Measurements from ENCODE around the gene NOXO1. TPM values are rescaled to one million over a fixed set of nuclear protein-coding genes. Genes with fewer than 3 reads are reported as not detected.
A peak's percentile ranks its signal among the peaks of the same experiment; 100 is the strongest.

Gene NOXO1
- total and polyA plus RNA-seq, 9 of the 15 experiments (the other 6 are each of a cell fraction or from before 2014, with no cell fraction given), result not detected

GRCh38 chr16:2006317-2006716 lies 25.0 kb upstream of the NOXO1 start:
- intact Hi-C loops (cut with micrococcal nuclease) (no loop called here), in situ Hi-C loops (cut with MboI) (no loop called here)
- no peak overlapping the region for H3K27ac ChIP-seq (ENCODE audit: extremely low read depth, low read depth, low read length)
- H4K20me1 ChIP-seq (replicated peaks; ENCODE audit: control insufficient read depth, insufficient read depth, low read length), result peaks cover 46% of the 10 kb centered on the region
- peaks cover 19% of the 10 kb centered on the region for H3K9me1 ChIP-seq (ENCODE audit: control insufficient read depth, insufficient read depth, low read length)
- ChIA-PET CTCF (ENCODE audit: low intra/inter-chr PET ratio) (no interaction called here), POLR2A (interaction anchor here (0.6 to 1.1 kb wide), 2 partner anchors 141 to 145 kb away, joined by 3 read pairs; no protein-coding TSS in a partner anchor)
- H3K4me3 ChIP-seq, result no peak overlapping the region
- no peaks in the 10 kb centered on the region for H3K27me3 ChIP-seq (ENCODE audit: control insufficient read depth in 2 of 2, insufficient read depth in 2 of 2, low read length in 2 of 2)
- FAIRE-seq (no peak), DNase-seq (ENCODE audit: extremely low read depth in 1 of 4, low spot score in 3 of 4) (no peak), ATAC-seq (no peak)
- TF ChIP-seq EHMT2 (IDR thresholded peaks at IDR 0.05) (no peak), ZNF77 (CRISPR knock-in tag; IDR thresholded peaks at IDR 0.05) (no peak), CREB3L1 (IDR thresholded peaks at IDR 0.05; ENCODE audit: borderline replicate concordance, low read depth) (no peak), POLR2AphosphoS5 (IDR thresholded peaks at IDR 0.05; ENCODE audit: control insufficient read depth, insufficient read depth, low read depth, low read length) (0 out of 2 replicates have a peak, but pooled peaks have one; percentile 1)
- BruUV-seq (replicated peaks), result no TSS peak
- no peaks in the 10 kb centered on the region for H3K9me3 ChIP-seq (replicated peaks; ENCODE audit: control insufficient read depth, insufficient read depth, low read depth, low read length)
- peaks cover 66% of the 10 kb centered on the region; the same call in 2 of the 3 replicates for H3K36me3 ChIP-seq (ENCODE audit: control insufficient read depth, insufficient read depth, low read length)
- H3K79me2 ChIP-seq (ENCODE audit: control insufficient read depth, insufficient read depth, low read length), result peaks cover 83% of the 10 kb centered on the region
- no peak overlapping the region for H2AFZ ChIP-seq (ENCODE audit: low read depth, low read length)
- 86% methylated on average over 7 of the region's 8 CpGs for WGBS (ENCODE audit: insufficient coverage, low coverage, missing lambda C conversion rate)
- H3K4me1 ChIP-seq (replicated peaks in 1 of 2; ENCODE audit: control insufficient read depth in 2 of 2, insufficient read depth in 2 of 2, low read length in 2 of 2), result peaks cover 27 to 93% of the 10 kb centered on the region in 2 experiments
- H3K4me2 ChIP-seq (ENCODE audit: insufficient read depth, low read length), result no peak overlapping the region
- peak overlapping the region in 1 of 2 experiments; percentile 99; a peak in 2 of 4 replicates for H3K9ac ChIP-seq (ENCODE audit: insufficient read depth in 1 of 2, low read depth in 2 of 2, low read length in 2 of 2)

All from K562 (cell line).